Measurements from ENCODE around the gene MTCP1.

MTCP1 gene

GRCh38 chrX:155070975-155071693 is at the start of gene MTCP1, which contains the start of the genes BRCC3 and CMC4:
TSS of gene MTCP1 (minus strand) at chrX:155071136. CDS start at chrX:155066010, 5,126 bp downstream.
TSS of gene BRCC3 (plus strand) at chrX:155071508. CDS start at chrX:155071528, 20 bp downstream.
TSS of gene CMC4 (minus strand) at chrX:155071136. CDS start at chrX:155064023, 7,113 bp downstream.
- DNase-seq (ENCODE audit: low read depth), result peak; percentile 55

GRCh38 chrX:155115174-155115819 is 44.4 kb upstream of the MTCP1 start:
- no peak for DNase-seq (ENCODE audit: low read depth)

- no peak for DNase-seq (ENCODE audit: low read depth)
Observed at GRCh38 chrX:155113097-155113496, 42.2 kb upstream of the MTCP1 start.

- no peak for DNase-seq (ENCODE audit: low read depth)
Observed at GRCh38 chrX:155112171-155112570, 41.2 kb upstream of the MTCP1 start.

- no peak for DNase-seq (ENCODE audit: low read depth)
Observed at GRCh38 chrX:155108427-155108826, 37.5 kb upstream of the MTCP1 start.

- no peak for DNase-seq (ENCODE audit: low read depth)
Observed at GRCh38 chrX:155105919-155106318, 35.0 kb upstream of the MTCP1 start.

- DNase-seq (ENCODE audit: low read depth), result no peak
Observed at GRCh38 chrX:155094468-155095061, 23.6 kb upstream of the MTCP1 start.

GRCh38 chrX:155086961-155087735 is 16.2 kb upstream of the MTCP1 start:
- DNase-seq (ENCODE audit: low read depth), result no peak

GRCh38 chrX:155086202-155086840 is 15.4 kb upstream of the MTCP1 start:
- no peak for DNase-seq (ENCODE audit: low read depth)

- DNase-seq (ENCODE audit: low read depth), result no peak
Observed at GRCh38 chrX:155071694-155072280, 851 bp upstream of the MTCP1 start.

GRCh38 chrX:155070663-155070974 is 317 bp downstream of the MTCP1 start:
- no peak for DNase-seq (ENCODE audit: low read depth)

- DNase-seq (ENCODE audit: low read depth), result no peak
Observed at GRCh38 chrX:155070038-155070437, 898 bp downstream of the MTCP1 start.

GRCh38 chrX:155069414-155069813 is 1.5 kb downstream of the MTCP1 start:
- DNase-seq (ENCODE audit: low read depth), result no peak

GRCh38 chrX:155068165-155068564 is 2.8 kb downstream of the MTCP1 start:
- DNase-seq (ENCODE audit: low read depth), result no peak

GRCh38 chrX:155065035-155065734 is 5.8 kb downstream of the MTCP1 start:
- no peak for DNase-seq (ENCODE audit: low read depth)

- no peak for DNase-seq (ENCODE audit: low read depth)
Observed at GRCh38 chrX:155061760-155062159, 9.2 kb downstream of the MTCP1 start.

GRCh38 chrX:155056877-155057792 is 13.8 kb downstream of the MTCP1 start:
- DNase-seq (ENCODE audit: low read depth), result peak; percentile 19

- DNase-seq (ENCODE audit: low read depth), result no peak
Observed at GRCh38 chrX:155056471-155056870, 14.5 kb downstream of the MTCP1 start.

- DNase-seq (ENCODE audit: low read depth), result no peak
Observed at GRCh38 chrX:155055494-155055893, 15.4 kb downstream of the MTCP1 start.

- DNase-seq (ENCODE audit: low read depth), result no peak
Observed at GRCh38 chrX:155054255-155054654, 16.7 kb downstream of the MTCP1 start.

Data from stimulated activated CD8-positive, alpha-beta memory T cell treated with anti-CD3 and anti-CD28 coated beads, Interleukin-12 subunit alpha, Interleukin-12 subunit beta, amount 100 ng/mL, for 1 hour (primary cell).